KMS-11 (cell line): Measurements from ENCODE around the gene PRKACB.

Experiments
- H2AFZ ChIP-seq: fragments of 200-600 bp; sonication (generic); 2 replicates; pipeline ENCODE4 v1.6.1; 2016; ENCODE audit warnings: antibody characterized with exemption, mixed run types, low read depth
- H3K27ac ChIP-seq: fragments of 200-600 bp; sonication (generic); 2 replicates; pipeline ENCODE4 v1.6.1; 2016; ENCODE audit warnings: mild to moderate bottlenecking, mixed run types
- H3K27me3 ChIP-seq: fragments of 200-600 bp; sonication (generic); 2 replicates; pipeline ENCODE4 v1.6.1; 2017; ENCODE audit warnings: mild to moderate bottlenecking, low read depth, mixed run types, moderate library complexity; ENCODE audit not compliant: insufficient read depth
- H3K36me3 ChIP-seq: fragments of 200-600 bp; sonication (generic); 2 replicates; pipeline ENCODE4 v1.6.1; 2017; ENCODE audit warnings: mild to moderate bottlenecking, mixed run types; ENCODE audit not compliant: insufficient read depth
- H3K4me1 ChIP-seq: fragments of 200-600 bp; sonication (generic); 2 replicates; pipeline ENCODE4 v1.6.1; 2016; ENCODE audit warnings: mild to moderate bottlenecking, low read depth, mixed run types; ENCODE audit not compliant: poor library complexity, severe bottlenecking
- H3K4me2 ChIP-seq: fragments of 200-600 bp; sonication (generic); 2 replicates; pipeline ENCODE4 v1.7.0; 2016; ENCODE audit warnings: mild to moderate bottlenecking, mixed run types
- H3K4me3 ChIP-seq: fragments of 200-600 bp; sonication (generic); IDR thresholded peaks from 2 replicates; pipeline ENCODE4 v1.6.1; 2017; ENCODE audit warnings: low read depth, low read length, mixed read lengths; ENCODE audit not compliant: insufficient read depth
- H3K79me2 ChIP-seq: fragments of 200-600 bp; sonication (generic); 2 replicates; pipeline ENCODE4 v1.6.1; 2016; ENCODE audit warnings: low read depth, mixed run types; ENCODE audit not compliant: insufficient read depth
- H3K9ac ChIP-seq: fragments of 200-600 bp; sonication (generic); 2 replicates; pipeline ENCODE4 v1.6.1; 2016; ENCODE audit warnings: mild to moderate bottlenecking, mixed run types
- H4K20me1 ChIP-seq: fragments of 200-600 bp; sonication (generic); 2 replicates; pipeline ENCODE4 v1.6.1; 2016; ENCODE audit warnings: mild to moderate bottlenecking, mixed run types; ENCODE audit not compliant: insufficient read depth
- TF ChIP-seq, protein P1 (sequence below): fragments of 200-600 bp; sonication (generic); conservative IDR thresholded peaks from 2 replicates; pipeline ENCODE4 v1.6.1; 2017; ENCODE audit warnings: low read depth, mild to moderate bottlenecking, antibody characterized with exemption, low read length, moderate library complexity, mixed read lengths

The PRKACB gene

DNA sequence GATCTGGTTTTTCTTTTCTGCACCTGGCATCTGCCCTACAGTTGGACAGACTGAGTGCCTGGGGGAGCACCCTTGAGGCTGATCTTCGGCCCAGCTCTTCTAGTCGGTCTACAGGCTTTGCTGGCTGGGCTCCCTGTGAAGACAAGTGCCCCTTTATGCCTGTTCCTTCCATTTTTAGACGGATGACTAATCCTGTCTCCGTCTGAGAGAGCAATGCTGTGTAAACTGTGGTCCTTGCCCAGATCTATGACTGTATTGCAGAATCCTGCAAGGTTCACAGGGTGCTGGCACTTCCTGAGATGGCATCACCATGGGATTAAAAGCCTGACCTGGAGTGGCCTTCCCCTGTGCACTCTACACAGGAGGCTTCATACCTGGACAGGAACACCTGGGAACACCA is 109.8 kb downstream of the PRKACB start:
- Histone ChIP-seq H4K20me1 (no peaks in the 10 kb centered on the region), H3K79me2 (no peaks in the 10 kb centered on the region), H3K4me3 (no peak overlapping the region), H2AFZ (no peak overlapping the region), H3K27me3 (no peaks in the 10 kb centered on the region), H3K9ac (no peak overlapping the region), H3K4me1 (no peaks in the 10 kb centered on the region), H3K4me2 (no peak overlapping the region), H3K36me3 (no peaks in the 10 kb centered on the region), H3K27ac (no peak overlapping the region)
- TF ChIP-seq, protein P1, sequence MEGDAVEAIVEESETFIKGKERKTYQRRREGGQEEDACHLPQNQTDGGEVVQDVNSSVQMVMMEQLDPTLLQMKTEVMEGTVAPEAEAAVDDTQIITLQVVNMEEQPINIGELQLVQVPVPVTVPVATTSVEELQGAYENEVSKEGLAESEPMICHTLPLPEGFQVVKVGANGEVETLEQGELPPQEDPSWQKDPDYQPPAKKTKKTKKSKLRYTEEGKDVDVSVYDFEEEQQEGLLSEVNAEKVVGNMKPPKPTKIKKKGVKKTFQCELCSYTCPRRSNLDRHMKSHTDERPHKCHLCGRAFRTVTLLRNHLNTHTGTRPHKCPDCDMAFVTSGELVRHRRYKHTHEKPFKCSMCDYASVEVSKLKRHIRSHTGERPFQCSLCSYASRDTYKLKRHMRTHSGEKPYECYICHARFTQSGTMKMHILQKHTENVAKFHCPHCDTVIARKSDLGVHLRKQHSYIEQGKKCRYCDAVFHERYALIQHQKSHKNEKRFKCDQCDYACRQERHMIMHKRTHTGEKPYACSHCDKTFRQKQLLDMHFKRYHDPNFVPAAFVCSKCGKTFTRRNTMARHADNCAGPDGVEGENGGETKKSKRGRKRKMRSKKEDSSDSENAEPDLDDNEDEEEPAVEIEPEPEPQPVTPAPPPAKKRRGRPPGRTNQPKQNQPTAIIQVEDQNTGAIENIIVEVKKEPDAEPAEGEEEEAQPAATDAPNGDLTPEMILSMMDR: no peak

DNA sequence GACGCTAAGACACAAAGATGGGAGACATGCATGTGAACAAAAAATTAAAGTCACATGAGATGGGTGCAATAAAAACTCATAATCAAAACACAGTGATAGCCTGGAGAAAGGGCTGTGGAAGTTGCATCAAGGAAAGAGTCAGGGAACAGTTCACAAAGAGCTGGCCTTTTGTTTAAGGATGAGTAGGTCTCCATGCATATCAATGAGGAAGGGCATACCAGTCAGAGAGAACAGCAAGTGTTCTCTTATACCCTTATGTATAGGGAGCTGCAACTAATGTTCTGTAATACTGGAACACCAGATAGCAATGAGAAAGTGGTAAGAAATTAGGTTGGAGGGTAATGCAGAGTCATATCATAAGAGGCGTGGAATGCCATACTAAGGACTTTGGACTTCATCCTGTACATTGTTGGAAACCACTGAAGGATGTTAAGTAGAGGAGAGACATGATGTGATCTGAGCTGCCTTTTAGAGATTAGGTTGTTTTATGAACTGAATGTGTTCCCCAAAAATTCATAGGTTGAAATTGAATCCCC is 110.7 kb downstream of the PRKACB start:
- Histone ChIP-seq H3K4me2 (no peak overlapping the region), H3K36me3 (no peaks in the 10 kb centered on the region), H3K27me3 (no peaks in the 10 kb centered on the region), H3K4me3 (no peak overlapping the region), H4K20me1 (no peaks in the 10 kb centered on the region), H3K27ac (no peak overlapping the region), H2AFZ (no peak overlapping the region), H3K79me2 (no peaks in the 10 kb centered on the region), H3K4me1 (no peaks in the 10 kb centered on the region), H3K9ac (no peak overlapping the region)
- TF ChIP-seq, protein P1: no peak

DNA sequence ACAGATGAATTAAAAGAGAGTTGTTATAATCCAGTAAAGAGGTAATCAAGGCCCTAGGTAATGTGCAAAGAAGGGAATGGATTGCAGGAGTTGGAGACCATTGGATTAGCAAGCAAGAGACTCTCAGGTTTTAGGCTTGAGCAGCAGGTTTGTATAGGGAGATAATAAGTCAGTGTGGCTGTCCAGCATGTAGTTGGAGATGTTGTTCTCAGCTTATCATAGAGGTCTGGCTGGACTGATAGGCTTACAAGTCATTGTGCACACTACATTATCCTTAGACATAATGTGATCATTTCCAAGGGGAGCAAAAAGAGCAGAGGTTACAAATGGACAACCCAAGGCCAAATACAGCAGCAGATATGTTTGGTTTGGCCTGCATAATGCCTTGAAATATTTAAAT is 111.5 kb downstream of the PRKACB start:
- TF ChIP-seq, protein P1: no peak
- no peak overlapping the region for H3K4me3 ChIP-seq
- no peak overlapping the region for H3K27ac ChIP-seq
- no peak overlapping the region for H3K4me2 ChIP-seq
- H3K9ac ChIP-seq: no peak overlapping the region
- H4K20me1 ChIP-seq: no peaks in the 10 kb centered on the region
- H3K79me2 ChIP-seq: no peaks in the 10 kb centered on the region
- H3K27me3 ChIP-seq: no peaks in the 10 kb centered on the region
- no peaks in the 10 kb centered on the region for H3K36me3 ChIP-seq
- no peaks in the 10 kb centered on the region for H3K4me1 ChIP-seq
- H2AFZ ChIP-seq: no peak overlapping the region

DNA sequence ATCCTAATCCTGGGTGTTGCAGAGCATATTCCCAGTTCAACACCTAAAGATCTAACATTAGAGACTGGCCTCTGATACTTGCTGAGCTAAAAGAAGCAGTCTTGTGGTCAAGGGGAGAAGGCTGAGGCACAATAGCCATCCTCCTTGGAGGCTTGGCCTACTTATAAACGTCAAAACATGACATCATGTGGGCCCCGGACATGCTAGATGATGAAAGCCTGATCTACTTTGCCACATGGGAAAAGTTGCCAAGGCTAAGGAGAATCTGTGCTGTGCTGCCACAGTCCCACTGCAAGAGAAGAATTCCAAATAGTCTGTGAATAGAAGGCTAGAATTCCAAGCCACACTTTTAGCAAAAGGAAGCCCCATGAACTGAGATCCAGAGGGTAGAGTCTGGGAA is 113.5 kb downstream of the PRKACB start:
- TF ChIP-seq, protein P1: no peak
- H3K36me3 ChIP-seq: no peaks in the 10 kb centered on the region
- H2AFZ ChIP-seq: no peak overlapping the region
- H3K79me2 ChIP-seq: no peaks in the 10 kb centered on the region
- H3K4me2 ChIP-seq: no peak overlapping the region
- H4K20me1 ChIP-seq: no peaks in the 10 kb centered on the region
- no peaks in the 10 kb centered on the region for H3K27me3 ChIP-seq
- no peak overlapping the region for H3K9ac ChIP-seq
- H3K27ac ChIP-seq: no peak overlapping the region
- H3K4me3 ChIP-seq: no peak overlapping the region
- H3K4me1 ChIP-seq: no peaks in the 10 kb centered on the region
